RWPE1 (cell line): ENCODE measurements around the gene RFX5.

Experiments used
- CTCF ChIA-PET: fragments of 350-600 bp; sonication (Branson Sonifier 250); formaldehyde crosslinking; extraction: SDS; loops from one replicate; lab custom pipeline; 2021; lab: Yijun Ruan, JAX
- POLR2A ChIA-PET: fragments of 400-600 bp; formaldehyde crosslinking; extraction: SDS; loops from one replicate; lab custom pipeline; 2020; ENCODE audit warnings: antibody characterized with exemption; ENCODE audit not compliant: low non-redundant PET; lab: Yijun Ruan, JAX
- DNase-seq: peaks from one replicate; pipeline ENCODE4 v3.0.0; 2012; ENCODE audit warnings: low spot score
- H3K27ac ChIP-seq: fragments of 450-650 bp; 2 replicates; pipeline ENCODE4 v1.5.1; 2017
- CTCF ChIP-seq: fragments of 450-650 bp; conservative IDR thresholded peaks from 2 replicates; pipeline ENCODE4 v1.5.1; 2017; ENCODE audit warnings: low read depth, mild to moderate bottlenecking

The RFX5 gene

GRCh38 chr1:151324390-151324930, 22.6 kb downstream of the RFX5 start:
- H3K27ac ChIP-seq, result no peak overlapping the region
- ChIA-PET POLR2A (no interaction called here), CTCF (interaction anchor here (1.0 kb wide), 1 partner anchor 24 kb away, joined by 3 read pairs; no protein-coding TSS in a partner anchor)
- no peak for DNase-seq
- TF ChIP-seq CTCF, result no peak

- DNase-seq, result no peak
- CTCF ChIA-PET, result no interaction called here
- POLR2A ChIA-PET, result no interaction called here
- no peak for TF ChIP-seq CTCF
- no peak overlapping the region for H3K27ac ChIP-seq
Observed at GRCh38 chr1:151318975-151319374, 28.1 kb downstream of the RFX5 start.

- peak overlapping the region; percentile 40 for H3K27ac ChIP-seq
- POLR2A ChIA-PET, result no interaction called here
- no peak for DNase-seq
- CTCF ChIA-PET, result interaction anchor here (1.2 kb wide), 1 partner anchor 25 kb away, joined by 6 read pairs; no protein-coding TSS in a partner anchor
- no peak for TF ChIP-seq CTCF
Observed at GRCh38 chr1:151315565-151316235, 31.4 kb downstream of the RFX5 start.

GRCh38 chr1:151314137-151314875, 32.7 kb downstream of the RFX5 start:
- peak overlapping the region; percentile 66 for H3K27ac ChIP-seq
- TF ChIP-seq CTCF, result no peak
- CTCF ChIA-PET, result interaction anchor here (1.9 kb wide), 1 partner anchor 27 kb away, joined by 5 read pairs; no protein-coding TSS in a partner anchor
- peak; percentile 46 for DNase-seq
- POLR2A ChIA-PET, result no interaction called here

GRCh38 chr1:151313501-151313900, 33.6 kb downstream of the RFX5 start:
- CTCF ChIA-PET, result interaction anchor here (1.9 kb wide), 1 partner anchor 27 kb away, joined by 5 read pairs; no protein-coding TSS in a partner anchor
- TF ChIP-seq CTCF, result no peak
- POLR2A ChIA-PET, result no interaction called here
- DNase-seq, result no peak
- no peak overlapping the region for H3K27ac ChIP-seq

GRCh38 chr1:151312826-151313225, 34.2 kb downstream of the RFX5 start:
- TF ChIP-seq CTCF, result no peak
- no peak for DNase-seq
- POLR2A ChIA-PET, result interaction anchor here (1.0 kb wide), 1 partner anchor 31 kb away, joined by 3 read pairs; the partner anchor contains the start of gene ZNF687
- CTCF ChIA-PET, result interaction anchor here (1.7 to 1.9 kb wide), 2 partner anchors 28 to 35 kb away, joined by 3 to 5 read pairs; partner anchors contain the start of gene RFX5
- H3K27ac ChIP-seq, result peak overlapping the region; percentile 39
